NB4 (cell line): ENCODE data around the gene TESPA1.

Experiments
- CTCF ChIP-seq: IDR thresholded peaks from one replicate; pipeline ENCODE4 v1.5.1; 2012; ENCODE audit warnings: low read depth, low read length
- POLR2A ChIP-seq: IDR thresholded peaks from 2 replicates; pipeline ENCODE4 v1.6.1; 2011; ENCODE audit warnings: mild to moderate bottlenecking; ENCODE audit not compliant: insufficient read length; ENCODE audit errors: extremely low read depth

- TF ChIP-seq CTCF (no peak), POLR2A (no peak)
Measured at GRCh38 chr12:54934419-54934818, 50.1 kb downstream of the TESPA1 start.
